Liver (tissue), 9 donors: ENCODE measurements around the gene FTO. TPM values are rescaled to one million over a fixed set of nuclear protein-coding genes. Genes with fewer than 3 reads are reported as not detected.

Experiments
- DNase-seq: peaks from one replicate; pipeline ENCODE4 v3.0.0-alpha.2; 2017; ENCODE audit warnings: low spot score
- H3K27ac ChIP-seq, 2 donors: one replicate each; pipeline ENCODE4 v1.7.0; 2013; ENCODE audit warnings: inconsistent platforms in 2 of 2, low read length in 2 of 2, control low read depth in 1 of 2, low read depth in 1 of 2, mild to moderate bottlenecking in 1 of 2
- H3K27me3 ChIP-seq, 4 donors: one replicate each; pipeline versions ENCODE4 v1.6.1 to v1.7.0; 2013; ENCODE audit warnings: low read length in 3 of 4, inconsistent platforms in 1 of 4, mild to moderate bottlenecking in 1 of 4, moderate library complexity in 1 of 4; ENCODE audit not compliant: control insufficient read depth in 4 of 4, insufficient read depth in 4 of 4
- H3K36me3 ChIP-seq, 4 donors: one replicate each; pipeline versions ENCODE4 v1.6.1 to v1.7.0; 2013; ENCODE audit warnings: low read length in 3 of 4, mild to moderate bottlenecking in 3 of 4, low read depth in 1 of 4, moderate library complexity in 1 of 4; ENCODE audit not compliant: control insufficient read depth in 4 of 4, insufficient read depth in 3 of 4
- H3K4me1 ChIP-seq, 4 donors: one replicate each; pipeline versions ENCODE4 v1.6.1 to v1.7.0; 2013; ENCODE audit warnings: low read length in 3 of 4, mild to moderate bottlenecking in 3 of 4, moderate library complexity in 1 of 4; ENCODE audit not compliant: control insufficient read depth in 4 of 4, insufficient read depth in 4 of 4
- H3K4me3 ChIP-seq, 3 donors: one replicate each; pipeline versions ENCODE4 v1.6.1 to v1.7.0; 2013; ENCODE audit warnings: low read length in 3 of 3, control low read depth in 1 of 3, low read depth in 1 of 3, mild to moderate bottlenecking in 1 of 3
- H3K9ac ChIP-seq, 2 donors: one replicate each; pipeline ENCODE4 v1.7.0; 2013; ENCODE audit warnings: low read length in 2 of 2, mild to moderate bottlenecking in 2 of 2, moderate library complexity in 2 of 2, control low read depth in 1 of 2, low read depth in 1 of 2
- H3K9me3 ChIP-seq, 4 donors: one replicate each; pipeline versions ENCODE4 v1.6.1 to v1.7.0; 2013; ENCODE audit warnings: low read length in 3 of 4; ENCODE audit not compliant: control insufficient read depth in 4 of 4
- ATF3 ChIP-seq: IDR thresholded peaks from 2 replicates; pipeline ENCODE4 v1.6.1; 2016; ENCODE audit warnings: antibody characterized with exemption
- EGR1 ChIP-seq, 2 donors: IDR thresholded peaks; 2 replicates each; pipeline ENCODE4 v1.6.1; 2016 to 2018; ENCODE audit warnings: antibody characterized with exemption in 2 of 2, low read depth in 2 of 2
- FOXA1 ChIP-seq: IDR thresholded peaks from 2 replicates; pipeline ENCODE4 v1.6.1; 2016; ENCODE audit warnings: antibody characterized with exemption
- FOXA2 ChIP-seq: IDR thresholded peaks from 2 replicates; pipeline ENCODE4 v1.6.1; 2016; ENCODE audit warnings: antibody characterized with exemption
- GABPA ChIP-seq, 2 donors: IDR thresholded peaks in 1 of 2; conservative IDR thresholded peaks in 1 of 2; 2 replicates each; pipeline ENCODE4 v1.6.1; 2016; ENCODE audit warnings: antibody characterized with exemption in 2 of 2, mild to moderate bottlenecking in 1 of 2, moderate library complexity in 1 of 2
- HNF4A ChIP-seq, 2 donors: conservative IDR thresholded peaks; 2 replicates each; pipeline ENCODE4 v1.6.1; 2016; ENCODE audit warnings: antibody characterized with exemption in 2 of 2, mild to moderate bottlenecking in 2 of 2
- JUND ChIP-seq, 2 donors: IDR thresholded peaks; 2 replicates each; pipeline ENCODE4 v1.6.1; 2016; ENCODE audit warnings: antibody characterized with exemption in 2 of 2
- MAX ChIP-seq: IDR thresholded peaks from 2 replicates; pipeline ENCODE4 v1.6.1; 2016; ENCODE audit warnings: antibody characterized with exemption
- NR2F2 ChIP-seq: IDR thresholded peaks from 2 replicates; pipeline ENCODE4 v1.6.1; 2016; ENCODE audit warnings: antibody characterized with exemption
- RAD21 ChIP-seq, 2 donors: IDR thresholded peaks; 2 replicates each; pipeline ENCODE4 v1.6.1; 2016; ENCODE audit warnings: antibody characterized with exemption in 2 of 2, mild to moderate bottlenecking in 2 of 2
- RXRA ChIP-seq, 2 donors: IDR thresholded peaks; 2 replicates each; pipeline ENCODE4 v1.6.1; 2017 to 2018; ENCODE audit warnings: antibody characterized with exemption in 2 of 2, mild to moderate bottlenecking in 1 of 2
- SP1 ChIP-seq: IDR thresholded peaks from 2 replicates; pipeline ENCODE4 v1.6.1; 2018; ENCODE audit warnings: antibody characterized with exemption, mild to moderate bottlenecking
- TAF1 ChIP-seq: conservative IDR thresholded peaks from 2 replicates; pipeline ENCODE4 v1.6.1; 2016; ENCODE audit warnings: antibody characterized with exemption, mild to moderate bottlenecking
- YY1 ChIP-seq: IDR thresholded peaks from 2 replicates; pipeline ENCODE4 v1.6.1; 2016; ENCODE audit warnings: antibody characterized with exemption, mild to moderate bottlenecking
- ZBTB33 ChIP-seq: IDR thresholded peaks from 2 replicates; pipeline ENCODE4 v1.6.1; 2016; ENCODE audit warnings: antibody characterized with exemption
- WGBS: extraction: QIAGEN DNeasy Blood & Tissue Kit; methylation state at CpG from one replicate; pipeline ENCODE4 v1.1.7; 2013; 5-methylcytosine and 5-hydroxymethylcytosine counted together
- polyA plus RNA-seq, 2 donors: library from polyadenylated mRNA; stranded (reverse) in 1 of 2; unstranded in 1 of 2; fragments of 200-250 nt in 1 of 2; fragments of >200 nt in 1 of 2; fragmentation: Nextera tagmentation in 1 of 2; extraction: Ambion mirVana in 1 of 2; gene quantifications; one replicate each; pipeline versions ENCODE4 v1.2.1 to v1.2.3, GENCODE V29; 2013 to 2015
- total RNA-seq, 2 donors: library from RNA; depleted of rRNA; stranded (reverse); fragments of >200 nt; gene quantifications; one replicate each; pipeline ENCODE4 v1.2.3, GENCODE V29; 2014
- TF ChIP-seq, protein P1 (sequence below): fragments of 150-350 bp; IDR thresholded peaks from 2 replicates; pipeline ENCODE4 v1.5.1; 2017; ENCODE audit warnings: improper control_type of control experiment, low read depth, low read length; ENCODE audit not compliant: missing input control
- TF ChIP-seq, protein P2 (sequence below): IDR thresholded peaks from 2 replicates; pipeline ENCODE4 v1.6.1; 2016; ENCODE audit warnings: antibody characterized with exemption, mild to moderate bottlenecking
- donor health status: healthy.
- donor health status: healthy.
- donor health status: healthy.
- donor health status: healthy.
- donor health status: healthy.

FTO gene
- total and polyA plus RNA-seq, 4 donors = 12.0 to 54.2 (median 24.6) TPM

DNA sequence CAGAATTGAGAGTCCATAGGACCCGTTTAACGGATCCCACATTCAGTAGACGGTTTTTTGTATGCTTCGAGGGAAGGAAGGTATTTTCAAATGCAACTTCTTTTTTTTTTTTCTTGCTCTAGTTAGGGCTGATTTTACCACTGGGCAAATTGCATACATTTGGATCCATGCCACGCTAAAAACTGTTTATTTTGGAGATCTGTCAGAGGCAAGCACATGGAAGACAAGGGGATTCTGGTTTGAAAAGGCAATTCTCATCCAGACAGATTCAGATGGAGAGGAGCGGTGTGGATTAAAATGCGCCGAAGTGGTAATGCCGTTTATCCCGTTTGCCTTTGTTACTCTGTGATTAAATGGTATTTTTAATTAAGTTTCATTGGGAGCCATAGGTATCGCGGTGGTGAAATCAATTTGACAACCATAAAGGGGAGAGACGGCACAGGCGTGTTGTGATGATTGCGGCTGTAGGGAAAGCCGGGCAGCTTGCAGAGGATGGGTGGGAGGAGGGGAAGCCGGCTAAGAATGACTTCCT lies 412.2 kb downstream of the FTO start:
- Histone ChIP-seq H3K27me3 (no peaks in the 10 kb centered on the region), H3K9me3 (no peaks in the 10 kb centered on the region), H3K4me1 (no peaks in the 10 kb centered on the region), H3K27ac (no peak overlapping the region), H3K4me3 (no peak overlapping the region), H3K36me3 (peaks cover 0 to 11% (median 5%) of the 10 kb centered on the region in 4 donors), H3K9ac (no peak overlapping the region)
- no peak for DNase-seq
- TF ChIP-seq HNF4A (conservative IDR thresholded peaks at IDR 0.05) (no peak), RXRA (IDR thresholded peaks at IDR 0.05) (no peak), RAD21 (IDR thresholded peaks at IDR 0.05) (no peak), FOXA1 (no peak), EGR1 (IDR thresholded peaks at IDR 0.05; ENCODE audit: low read depth in 2 of 2) (no peak), NR2F2 (no peak), YY1 (no peak), JUND (IDR thresholded peaks at IDR 0.05) (no peak), FOXA2 (no peak), MAX (no peak), GABPA (IDR thresholded peaks at IDR 0.05 in 1 of 2, conservative IDR thresholded peaks at IDR 0.05 in 1 of 2) (no peak), TAF1 (no peak), SP1 (no peak)
- TF ChIP-seq, protein P1, sequence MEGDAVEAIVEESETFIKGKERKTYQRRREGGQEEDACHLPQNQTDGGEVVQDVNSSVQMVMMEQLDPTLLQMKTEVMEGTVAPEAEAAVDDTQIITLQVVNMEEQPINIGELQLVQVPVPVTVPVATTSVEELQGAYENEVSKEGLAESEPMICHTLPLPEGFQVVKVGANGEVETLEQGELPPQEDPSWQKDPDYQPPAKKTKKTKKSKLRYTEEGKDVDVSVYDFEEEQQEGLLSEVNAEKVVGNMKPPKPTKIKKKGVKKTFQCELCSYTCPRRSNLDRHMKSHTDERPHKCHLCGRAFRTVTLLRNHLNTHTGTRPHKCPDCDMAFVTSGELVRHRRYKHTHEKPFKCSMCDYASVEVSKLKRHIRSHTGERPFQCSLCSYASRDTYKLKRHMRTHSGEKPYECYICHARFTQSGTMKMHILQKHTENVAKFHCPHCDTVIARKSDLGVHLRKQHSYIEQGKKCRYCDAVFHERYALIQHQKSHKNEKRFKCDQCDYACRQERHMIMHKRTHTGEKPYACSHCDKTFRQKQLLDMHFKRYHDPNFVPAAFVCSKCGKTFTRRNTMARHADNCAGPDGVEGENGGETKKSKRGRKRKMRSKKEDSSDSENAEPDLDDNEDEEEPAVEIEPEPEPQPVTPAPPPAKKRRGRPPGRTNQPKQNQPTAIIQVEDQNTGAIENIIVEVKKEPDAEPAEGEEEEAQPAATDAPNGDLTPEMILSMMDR = no peak
- TF ChIP-seq, protein P2, sequence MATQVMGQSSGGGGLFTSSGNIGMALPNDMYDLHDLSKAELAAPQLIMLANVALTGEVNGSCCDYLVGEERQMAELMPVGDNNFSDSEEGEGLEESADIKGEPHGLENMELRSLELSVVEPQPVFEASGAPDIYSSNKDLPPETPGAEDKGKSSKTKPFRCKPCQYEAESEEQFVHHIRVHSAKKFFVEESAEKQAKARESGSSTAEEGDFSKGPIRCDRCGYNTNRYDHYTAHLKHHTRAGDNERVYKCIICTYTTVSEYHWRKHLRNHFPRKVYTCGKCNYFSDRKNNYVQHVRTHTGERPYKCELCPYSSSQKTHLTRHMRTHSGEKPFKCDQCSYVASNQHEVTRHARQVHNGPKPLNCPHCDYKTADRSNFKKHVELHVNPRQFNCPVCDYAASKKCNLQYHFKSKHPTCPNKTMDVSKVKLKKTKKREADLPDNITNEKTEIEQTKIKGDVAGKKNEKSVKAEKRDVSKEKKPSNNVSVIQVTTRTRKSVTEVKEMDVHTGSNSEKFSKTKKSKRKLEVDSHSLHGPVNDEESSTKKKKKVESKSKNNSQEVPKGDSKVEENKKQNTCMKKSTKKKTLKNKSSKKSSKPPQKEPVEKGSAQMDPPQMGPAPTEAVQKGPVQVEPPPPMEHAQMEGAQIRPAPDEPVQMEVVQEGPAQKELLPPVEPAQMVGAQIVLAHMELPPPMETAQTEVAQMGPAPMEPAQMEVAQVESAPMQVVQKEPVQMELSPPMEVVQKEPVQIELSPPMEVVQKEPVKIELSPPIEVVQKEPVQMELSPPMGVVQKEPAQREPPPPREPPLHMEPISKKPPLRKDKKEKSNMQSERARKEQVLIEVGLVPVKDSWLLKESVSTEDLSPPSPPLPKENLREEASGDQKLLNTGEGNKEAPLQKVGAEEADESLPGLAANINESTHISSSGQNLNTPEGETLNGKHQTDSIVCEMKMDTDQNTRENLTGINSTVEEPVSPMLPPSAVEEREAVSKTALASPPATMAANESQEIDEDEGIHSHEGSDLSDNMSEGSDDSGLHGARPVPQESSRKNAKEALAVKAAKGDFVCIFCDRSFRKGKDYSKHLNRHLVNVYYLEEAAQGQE = no peak
- WGBS = 87% methylated on average over 17 of the region's 17 CpGs

DNA sequence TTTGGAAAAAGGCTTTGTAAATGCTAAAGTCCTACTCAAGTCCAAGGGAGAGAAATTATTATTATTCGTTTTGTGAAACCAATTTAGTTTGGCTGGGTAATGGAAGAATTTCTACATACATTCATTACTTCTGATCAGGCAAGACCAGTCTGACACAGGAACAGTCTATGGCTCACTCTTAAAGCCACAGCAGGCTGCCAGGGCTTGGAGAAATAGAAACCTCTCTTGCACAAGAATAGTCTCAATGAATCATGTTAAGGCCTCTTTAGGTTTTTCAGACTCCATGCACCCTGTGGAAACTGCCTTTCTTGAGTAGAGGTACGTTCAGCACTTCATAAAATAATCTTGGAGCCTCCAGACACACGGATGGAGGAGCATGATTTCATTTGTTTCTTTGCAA lies 414.9 kb downstream of the FTO start:
- Histone ChIP-seq H3K27me3 (no peaks in the 10 kb centered on the region), H3K9me3 (no peaks in the 10 kb centered on the region), H3K27ac (no peak overlapping the region), H3K36me3 (peaks cover 0 to 3% (median 0%) of the 10 kb centered on the region in 4 donors), H3K4me1 (no peaks in the 10 kb centered on the region), H3K9ac (no peak overlapping the region), H3K4me3 (no peak overlapping the region)
- no peak for DNase-seq
- WGBS = 93% methylated on average over 3 of the region's 3 CpGs
- TF ChIP-seq YY1 (no peak), ATF3 (no peak), HNF4A (conservative IDR thresholded peaks at IDR 0.05) (no peak), RXRA (IDR thresholded peaks at IDR 0.05) (no peak), FOXA2 (no peak), ZBTB33 (no peak), TAF1 (no peak), RAD21 (IDR thresholded peaks at IDR 0.05) (no peak), SP1 (no peak), MAX (no peak), FOXA1 (no peak), GABPA (IDR thresholded peaks at IDR 0.05 in 1 of 2, conservative IDR thresholded peaks at IDR 0.05 in 1 of 2) (no peak)
- TF ChIP-seq, protein P2 = no peak
